Daoy (cell line): ENCODE results near the gene ADAMTSL1. TPM values are rescaled to one million over a fixed set of nuclear protein-coding genes. Genes with fewer than 3 reads are reported as not detected.

ENCODE experiments used
- DNase-seq: peaks from one replicate; pipeline ENCODE4 v3.0.0-alpha.2; 2015; ENCODE audit warnings: low read depth
- total RNA-seq: library from RNA; depleted of rRNA; stranded (reverse); fragments of >200 nt; shearing (Covaris generic); gene quantifications from 2 replicates; pipeline ENCODE4 v1.2.3, GENCODE V29; 2014

ADAMTSL1 gene
- total RNA-seq, 1 experiment from 2014 or later = 16.6 TPM

GRCh38 chr9:18730241-18730640 is 256.3 kb downstream of the ADAMTSL1 start:
- DNase-seq = no peak

- DNase-seq = no peak
These were observed 265.2 kb downstream of the ADAMTSL1 start for GRCh38 chr9:18739127-18739526.

- no peak for DNase-seq
These were observed 265.8 kb downstream of the ADAMTSL1 start for GRCh38 chr9:18739641-18740318.

- no peak for DNase-seq
These were observed 267.4 kb downstream of the ADAMTSL1 start for GRCh38 chr9:18741359-18741758.

- DNase-seq = no peak
These were observed 268.0 kb downstream of the ADAMTSL1 start for GRCh38 chr9:18741945-18742344.

GRCh38 chr9:18743421-18743820 is 269.5 kb downstream of the ADAMTSL1 start:
- DNase-seq = no peak

GRCh38 chr9:18743971-18744370 is 270.0 kb downstream of the ADAMTSL1 start:
- no peak for DNase-seq

- DNase-seq = no peak
These were observed 271.8 kb downstream of the ADAMTSL1 start for GRCh38 chr9:18745710-18746109.

- no peak for DNase-seq
These were observed 272.7 kb downstream of the ADAMTSL1 start for GRCh38 chr9:18746631-18747030.

GRCh38 chr9:18747595-18747994 is 273.6 kb downstream of the ADAMTSL1 start:
- DNase-seq = no peak

- DNase-seq = no peak
These were observed 274.3 kb downstream of the ADAMTSL1 start for GRCh38 chr9:18748251-18748701.

- no peak for DNase-seq
These were observed 275.8 kb downstream of the ADAMTSL1 start for GRCh38 chr9:18749711-18750110.

GRCh38 chr9:18753904-18754303 is 280.0 kb downstream of the ADAMTSL1 start:
- no peak for DNase-seq

GRCh38 chr9:18754537-18754936 is 280.6 kb downstream of the ADAMTSL1 start:
- DNase-seq = no peak

- no peak for DNase-seq
These were observed 281.3 kb downstream of the ADAMTSL1 start for GRCh38 chr9:18755263-18755662.

- no peak for DNase-seq
These were observed 282.8 kb downstream of the ADAMTSL1 start for GRCh38 chr9:18756712-18757125.

GRCh38 chr9:18759827-18760226 is 285.9 kb downstream of the ADAMTSL1 start:
- no peak for DNase-seq

- DNase-seq = no peak
These were observed 287.9 kb downstream of the ADAMTSL1 start for GRCh38 chr9:18761742-18762300.

- DNase-seq = no peak
These were observed 293.1 kb downstream of the ADAMTSL1 start for GRCh38 chr9:18766989-18767550.

- DNase-seq = no peak
These were observed 295.1 kb downstream of the ADAMTSL1 start for GRCh38 chr9:18768951-18769622.

GRCh38 chr9:18770131-18770908 is 296.4 kb downstream of the ADAMTSL1 start:
- no peak for DNase-seq

GRCh38 chr9:18771011-18771410 is 297.1 kb downstream of the ADAMTSL1 start:
- DNase-seq = no peak
